ENCODE data around the gene TK2.

The TK2 gene

DNA sequence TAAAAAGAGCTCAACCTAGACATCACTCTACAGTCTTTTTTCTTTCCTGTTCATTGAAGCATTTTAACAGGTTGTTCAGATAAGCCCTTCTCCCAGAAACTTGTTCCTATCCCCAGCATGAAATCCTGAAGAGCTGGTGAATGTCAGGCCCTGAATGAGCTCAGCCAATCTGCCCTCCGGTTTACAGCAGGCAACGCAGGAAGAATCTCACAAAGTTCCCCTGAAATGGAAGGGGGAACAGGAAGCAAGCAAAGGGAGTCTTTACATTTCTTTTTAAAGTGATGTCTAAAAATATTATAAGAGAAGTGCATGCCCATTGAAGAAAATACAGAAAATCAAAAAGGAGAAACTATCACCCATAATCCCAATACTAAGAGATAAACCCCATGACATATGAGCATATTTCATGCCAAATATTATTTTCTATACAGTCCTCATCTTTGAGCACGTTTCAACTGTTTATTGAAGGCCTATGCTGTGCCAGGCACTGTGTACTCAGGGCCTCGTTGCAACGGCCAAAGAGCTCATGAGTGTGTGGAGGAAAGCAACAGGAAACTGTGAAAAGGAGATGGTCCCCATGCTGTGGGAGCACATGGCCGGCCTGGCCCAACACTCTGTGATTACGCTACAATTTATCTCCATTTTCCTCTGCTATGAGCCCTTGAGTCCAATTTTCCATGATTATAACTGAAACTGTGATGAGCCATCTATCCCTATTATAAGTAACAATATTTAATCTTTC is 5.7 kb downstream of the TK2 start:
- peak; percentile 54 to 56 (median 55) for DNase-seq

GRCh38 chr16:66543541-66543940 is 6.4 kb downstream of the TK2 start:
- DNase-seq = no peak

- no peak for DNase-seq
These were observed 7.5 kb downstream of the TK2 start for GRCh38 chr16:66542396-66542795.

- no peak for DNase-seq
These were observed 8.2 kb downstream of the TK2 start for GRCh38 chr16:66541388-66542355.

DNA sequence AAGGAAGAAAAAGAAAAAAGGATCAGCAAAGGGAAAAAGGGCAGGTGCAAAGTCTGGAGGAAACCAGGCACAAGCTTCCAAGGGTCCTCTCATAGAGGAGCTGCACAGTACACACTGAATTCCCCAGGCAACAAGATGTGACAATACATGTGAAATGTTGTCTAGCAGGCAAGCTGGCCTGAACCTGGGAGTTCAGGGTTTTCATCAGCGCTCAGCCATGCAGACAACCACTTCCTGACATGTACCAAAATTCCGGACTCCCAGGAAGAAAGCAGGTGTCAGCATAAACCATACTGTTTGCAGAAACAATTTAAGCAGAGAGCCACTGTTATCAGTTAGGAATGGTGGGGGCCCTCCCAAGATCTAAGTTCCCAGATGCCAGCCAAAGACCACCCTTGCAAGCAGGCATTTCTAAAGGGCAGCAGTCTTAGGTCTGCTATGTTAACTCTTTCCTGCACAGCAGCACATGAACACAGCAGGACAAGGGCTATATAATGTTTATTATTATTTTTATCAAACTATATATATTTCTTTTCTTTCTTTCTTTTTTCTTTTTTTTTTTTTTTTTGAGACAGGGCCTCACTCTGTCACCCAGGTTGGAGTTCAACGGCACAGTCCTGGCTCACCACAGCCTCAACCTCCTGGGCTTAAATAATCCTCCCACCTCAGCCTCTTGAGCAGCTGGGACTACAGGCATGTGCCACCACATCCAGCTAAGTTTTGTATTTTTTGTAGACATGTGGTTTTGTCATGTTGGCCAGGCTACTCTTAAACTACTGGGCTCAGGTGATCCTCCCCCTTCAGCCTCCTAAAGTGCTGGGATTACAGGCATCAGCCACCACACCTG is 10.1 kb downstream of the TK2 start:
- DNase-seq = no peak

DNA sequence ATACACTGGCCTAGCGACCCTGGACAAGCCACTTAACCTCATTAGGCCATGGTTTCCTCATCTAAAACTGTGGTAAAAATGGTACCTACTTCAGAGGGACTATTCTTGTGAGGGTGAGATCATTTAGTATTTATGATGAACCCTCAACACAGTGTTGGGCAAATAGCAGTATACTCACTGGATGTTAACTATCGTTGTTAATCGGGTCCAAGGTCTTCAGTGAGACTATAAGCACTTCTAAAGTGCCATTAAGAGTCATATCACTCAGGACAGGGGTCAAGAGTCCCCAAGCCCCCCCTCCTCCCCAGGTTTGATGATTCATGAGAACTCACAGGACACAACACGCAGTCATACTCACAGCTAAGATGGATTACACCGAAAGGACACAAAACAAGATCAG is 11.0 kb downstream of the TK2 start:
- no peak for DNase-seq

DNA sequence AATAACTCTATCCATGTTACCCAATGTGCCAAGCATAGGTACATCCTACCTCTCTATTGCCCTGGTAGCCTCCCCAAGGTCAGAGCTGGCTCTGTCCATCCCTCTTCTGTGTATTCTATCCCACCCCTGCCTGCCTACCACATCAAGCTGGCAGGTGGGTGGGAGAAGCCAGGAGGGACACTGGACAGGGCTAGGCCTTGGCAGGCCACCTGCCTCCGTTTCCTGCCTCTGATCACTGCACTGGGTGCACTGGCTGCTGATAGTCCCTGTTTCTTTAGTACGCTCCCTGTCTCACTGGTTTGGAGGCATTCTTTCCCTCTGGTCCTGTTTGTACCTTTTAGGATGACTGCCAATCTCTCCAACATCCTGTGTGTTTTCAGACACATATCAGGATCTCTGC is 12.7 kb downstream of the TK2 start:
- no peak for DNase-seq

GRCh38 chr16:66536525-66536924 is 13.4 kb downstream of the TK2 start:
- no peak for DNase-seq

DNA sequence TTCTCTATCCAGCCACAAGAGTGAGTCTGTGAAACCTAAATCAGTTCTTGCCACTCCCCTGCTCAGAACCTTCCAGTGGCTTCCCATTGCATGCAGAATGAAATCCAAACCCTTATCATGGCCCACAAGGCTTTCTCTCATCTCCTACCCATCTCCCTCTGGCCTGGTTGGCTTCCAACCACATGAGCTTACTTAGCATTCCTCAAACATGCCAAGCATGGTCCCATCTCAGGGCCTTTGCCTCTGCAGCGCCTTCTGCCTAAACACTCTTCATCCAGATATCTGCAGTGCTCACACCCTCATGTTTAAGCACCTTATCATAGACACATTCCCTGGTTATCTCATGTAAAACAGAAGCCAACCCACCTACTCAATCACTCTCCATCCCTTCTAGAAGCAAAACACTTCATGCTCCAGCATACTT is 15.5 kb downstream of the TK2 start:
- no peak for DNase-seq

GRCh38 chr16:66529475-66529874 is 20.4 kb downstream of the TK2 start:
- no peak for DNase-seq

DNA sequence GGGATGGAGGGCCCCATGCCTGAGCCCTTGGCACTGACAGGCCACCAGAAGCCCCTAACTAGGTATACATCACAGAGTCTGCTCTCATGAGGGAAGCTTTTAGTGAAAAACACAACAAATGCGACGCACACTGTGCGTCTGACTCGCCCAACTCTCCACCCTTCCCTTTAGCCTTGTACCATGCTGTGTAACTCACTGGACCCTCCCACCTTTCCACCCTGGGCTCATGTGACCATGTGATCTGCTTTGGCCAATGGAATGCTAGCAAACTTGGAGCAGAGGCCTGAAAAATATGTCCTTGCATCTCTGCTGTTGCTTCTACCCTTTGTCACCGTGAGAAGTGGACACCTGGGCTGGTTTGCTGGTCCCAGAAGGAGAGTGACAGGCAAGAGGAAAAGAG is 21.6 kb downstream of the TK2 start:
- DNase-seq = no peak

GRCh38 chr16:66525396-66526180 is 24.3 kb downstream of the TK2 start:
- DNase-seq = peak; percentile 75 to 85 (median 84)

DNA sequence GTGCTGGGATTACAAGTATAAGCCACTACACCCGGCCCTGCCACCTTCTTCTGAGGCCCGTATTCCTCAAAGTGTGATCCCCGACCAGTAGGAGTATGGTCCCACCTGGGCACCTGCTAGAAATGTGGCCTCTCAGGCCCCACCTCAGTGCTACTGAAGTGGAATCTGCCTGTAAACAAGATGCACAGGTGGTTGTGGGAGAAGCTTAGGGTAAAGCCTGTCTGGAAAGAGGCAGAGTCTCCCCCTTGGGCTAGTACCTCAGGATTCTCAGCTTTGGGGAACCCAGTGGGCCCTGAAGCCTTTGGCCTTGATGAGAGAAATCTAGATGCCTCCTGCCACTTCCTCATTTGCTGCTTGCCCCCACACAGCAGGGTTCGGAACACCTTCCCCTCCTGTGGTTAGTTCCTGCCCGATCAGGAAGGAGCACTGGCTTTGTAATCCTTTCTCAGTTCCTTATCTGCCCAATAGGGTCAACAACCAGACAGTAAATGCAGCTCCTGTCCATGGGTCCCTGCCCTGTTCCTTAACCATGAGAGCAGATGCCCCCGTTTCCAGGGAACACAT is 25.2 kb downstream of the TK2 start:
- peak; percentile 70 to 80 (median 75) for DNase-seq

GRCh38 chr16:66523861-66524354 is 26.0 kb downstream of the TK2 start:
- DNase-seq = no peak

- DNase-seq = peak in 1 of 3 donors; percentile 36
These were observed 26.9 kb downstream of the TK2 start for GRCh38 chr16:66522816-66523590.

GRCh38 chr16:66521951-66522771 is 27.8 kb downstream of the TK2 start:
- DNase-seq = peak; percentile 74 to 84 (median 80)

GRCh38 chr16:66521252-66521713 is 28.6 kb downstream of the TK2 start:
- DNase-seq = peak; percentile 61 to 66 (median 62)

- DNase-seq = peak; percentile 84 to 86 (median 85)
These were observed 29.3 kb downstream of the TK2 start for GRCh38 chr16:66520406-66521170.
